HEK293 (cell line): ENCODE measurements around the gene PCYOX1L.

ENCODE experiments used
- CTCF ChIA-PET: fragments of 350-600 bp; formaldehyde crosslinking; extraction: SDS; loops from one replicate; lab custom pipeline; 2021; ENCODE audit warnings: antibody characterized with exemption; lab: Yijun Ruan, JAX
- POLR2A ChIA-PET: fragments of 300-600 bp; formaldehyde crosslinking; extraction: SDS; loops from one replicate; lab custom pipeline; 2020; ENCODE audit warnings: antibody characterized with exemption, inconsistent platforms; lab: Yijun Ruan, JAX
- H3K27ac ChIP-seq: fragments of 200-500 bp; sonication (Bioruptor generic); 2 replicates; pipeline ENCODE4 v1.5.1; 2014; ENCODE audit warnings: low read depth, low read length, control low read depth, inconsistent platforms; ENCODE audit errors: extremely low read depth
- H3K36me3 ChIP-seq, 2 experiments: fragments of 200-500 bp in 1 of 2; sonication (Bioruptor generic) in 1 of 2; 1 replicate in 1 of 2; 2 replicates in 1 of 2; pipeline ENCODE4 v1.5.1; 2014 to 2017; ENCODE audit warnings: inconsistent platforms in 2 of 2, low read length in 2 of 2; ENCODE audit not compliant: control insufficient read depth in 2 of 2, insufficient read depth in 1 of 2
- H3K4me1 ChIP-seq: fragments of 200-500 bp; sonication (Bioruptor generic); 2 replicates; pipeline ENCODE4 v1.5.1; 2014; ENCODE audit warnings: mild to moderate bottlenecking, low read length, inconsistent platforms; ENCODE audit not compliant: control insufficient read depth, insufficient read depth
- H3K4me3 ChIP-seq: 2 replicates; pipeline ENCODE4 v1.5.1; 2011; ENCODE audit warnings: low read depth, mild to moderate bottlenecking, control low read depth, low read length, moderate library complexity
- H3K9me3 ChIP-seq: fragments of 200-500 bp; sonication (Bioruptor generic); 2 replicates; pipeline ENCODE4 v1.5.1; 2014; ENCODE audit warnings: low read depth, low read length, inconsistent platforms; ENCODE audit not compliant: control insufficient read depth, insufficient read depth
- GLI2 ChIP-seq: fragments of 450-650 bp; formaldehyde crosslinking; IDR thresholded peaks from 2 replicates; pipeline ENCODE4; 2017; ENCODE audit warnings: missing biosample characterization, missing genetic modification characterization, low read depth, borderline replicate concordance
- MEIS1 ChIP-seq: sonication (generic); formaldehyde crosslinking; IDR thresholded peaks from 2 replicates; pipeline ENCODE4 v1.8.1; 2022; ENCODE audit warnings: missing genetic modification reagents, mild to moderate bottlenecking, borderline replicate concordance
- RBAK ChIP-seq: fragments of 450-650 bp; formaldehyde crosslinking; IDR thresholded peaks from 2 replicates; pipeline ENCODE4 v1.5.1; 2016; ENCODE audit warnings: missing biosample characterization, missing genetic modification characterization
- SETDB1 ChIP-seq: IDR thresholded peaks from one replicate; pipeline ENCODE4 v1.6.1; 2017; ENCODE audit warnings: mild to moderate bottlenecking, low read length, moderate library complexity, mixed read lengths; ENCODE audit not compliant: insufficient read length
- TRIM28 ChIP-seq: IDR thresholded peaks from 2 replicates; pipeline ENCODE4 v1.6.1; 2011; ENCODE audit warnings: low read length, control low read depth, borderline replicate concordance
- ZFP37 ChIP-seq: fragments of 450-650 bp; formaldehyde crosslinking; IDR thresholded peaks from 2 replicates; pipeline ENCODE4 v1.5.1; 2016; ENCODE audit warnings: missing biosample characterization, missing genetic modification characterization
- ZNF10 ChIP-seq: fragments of 450-650 bp; formaldehyde crosslinking; IDR thresholded peaks from 2 replicates; pipeline ENCODE4 v1.5.1; 2017; ENCODE audit warnings: missing biosample characterization, missing genetic modification characterization
- ZNF132 ChIP-seq: fragments of 450-650 bp; formaldehyde crosslinking; IDR thresholded peaks from 2 replicates; pipeline ENCODE4 v1.5.1; 2017; ENCODE audit warnings: missing biosample characterization, missing genetic modification characterization, borderline replicate concordance
- ZNF350 ChIP-seq: fragments of 450-650 bp; formaldehyde crosslinking; IDR thresholded peaks from 2 replicates; pipeline ENCODE4 v1.5.0; 2017; ENCODE audit warnings: missing biosample characterization, mild to moderate bottlenecking, missing genetic modification characterization
- ZNF560 ChIP-seq: fragments of 450-650 bp; formaldehyde crosslinking; IDR thresholded peaks from 2 replicates; pipeline ENCODE4 v1.5.1; 2017; ENCODE audit warnings: missing biosample characterization, missing genetic modification characterization, borderline replicate concordance
- ZNF610 ChIP-seq: fragments of 450-650 bp; formaldehyde crosslinking; IDR thresholded peaks from 2 replicates; pipeline ENCODE4 v1.5.1; 2016; ENCODE audit warnings: missing biosample characterization, missing genetic modification characterization, borderline replicate concordance
- ZNF670 ChIP-seq: fragments of 450-650 bp; formaldehyde crosslinking; IDR thresholded peaks from 2 replicates; pipeline ENCODE4 v1.5.1; 2016; ENCODE audit warnings: missing biosample characterization, missing genetic modification characterization, low read depth
- ZSCAN16 ChIP-seq: fragments of 450-650 bp; formaldehyde crosslinking; IDR thresholded peaks from 2 replicates; pipeline ENCODE4 v1.5.1; 2016; ENCODE audit warnings: missing biosample characterization, missing genetic modification characterization
- TF ChIP-seq, protein P1 (sequence below): fragments of 450-650 bp; formaldehyde crosslinking; IDR thresholded peaks from 2 replicates; pipeline ENCODE4 v1.5.1; 2016; ENCODE audit warnings: missing biosample characterization, missing genetic modification characterization
- TF ChIP-seq, protein P2 (sequence below): IDR thresholded peaks from 2 replicates; pipeline ENCODE4 v1.6.1; 2011; ENCODE audit warnings: mild to moderate bottlenecking, low read depth, low read length, borderline replicate concordance
- TF ChIP-seq, protein P3 (sequence below): fragments of 450-650 bp; formaldehyde crosslinking; IDR thresholded peaks from 2 replicates; pipeline ENCODE4 v1.5.1; 2017; ENCODE audit warnings: missing biosample characterization, missing genetic modification characterization
- TF ChIP-seq, protein P4 (sequence below): fragments of 450-650 bp; formaldehyde crosslinking; IDR thresholded peaks from 2 replicates; pipeline ENCODE4 v1.5.1; 2016; ENCODE audit warnings: missing biosample characterization, missing genetic modification characterization
- TF ChIP-seq, protein P5 (sequence below): fragments of 450-650 bp; formaldehyde crosslinking; IDR thresholded peaks from 2 replicates; pipeline ENCODE4 v1.5.1; 2016; ENCODE audit warnings: missing biosample characterization, missing genetic modification characterization

The PCYOX1L gene

DNA sequence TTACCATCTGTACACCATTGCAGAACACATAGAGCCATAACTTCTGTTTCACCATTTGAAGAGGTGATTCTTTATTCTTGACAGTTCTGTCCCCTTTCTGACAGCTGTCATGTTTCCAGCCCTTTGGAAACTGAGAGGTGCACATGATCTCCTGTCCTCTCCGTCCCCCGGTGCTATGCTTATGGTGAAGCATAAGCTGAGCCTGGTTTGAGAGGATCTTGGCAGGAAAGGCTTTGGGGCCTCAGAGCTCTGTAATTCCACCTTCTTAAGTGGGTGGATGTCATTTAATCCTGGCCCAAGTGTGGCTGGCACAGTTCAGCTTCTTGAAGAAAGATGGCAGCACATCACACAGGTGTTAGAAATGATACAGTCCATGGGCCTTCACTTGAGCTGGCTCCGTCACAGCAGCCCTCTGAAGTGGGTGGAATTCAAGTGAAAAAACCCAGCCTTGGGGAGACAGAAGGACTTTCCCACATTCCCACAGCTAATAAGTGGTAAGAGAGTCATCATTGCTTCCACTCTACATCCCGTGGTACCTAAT lies 43.2 kb upstream of the PCYOX1L start:
- H3K4me3 ChIP-seq, result no peak overlapping the region
- TF ChIP-seq, protein P1, sequence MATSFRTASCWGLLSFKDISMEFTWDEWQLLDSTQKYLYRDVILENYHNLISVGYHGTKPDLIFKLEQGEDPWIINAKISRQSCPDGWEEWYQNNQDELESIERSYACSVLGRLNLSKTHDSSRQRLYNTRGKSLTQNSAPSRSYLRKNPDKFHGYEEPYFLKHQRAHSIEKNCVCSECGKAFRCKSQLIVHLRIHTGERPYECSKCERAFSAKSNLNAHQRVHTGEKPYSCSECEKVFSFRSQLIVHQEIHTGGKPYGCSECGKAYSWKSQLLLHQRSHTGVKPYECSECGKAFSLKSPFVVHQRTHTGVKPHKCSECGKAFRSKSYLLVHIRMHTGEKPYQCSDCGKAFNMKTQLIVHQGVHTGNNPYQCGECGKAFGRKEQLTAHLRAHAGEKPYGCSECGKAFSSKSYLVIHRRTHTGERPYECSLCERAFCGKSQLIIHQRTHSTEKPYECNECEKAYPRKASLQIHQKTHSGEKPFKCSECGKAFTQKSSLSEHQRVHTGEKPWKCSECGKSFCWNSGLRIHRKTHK (tag by site-specific recombination), result no peak
- TF ChIP-seq TRIM28, result no peak
- TF ChIP-seq, protein P2, sequence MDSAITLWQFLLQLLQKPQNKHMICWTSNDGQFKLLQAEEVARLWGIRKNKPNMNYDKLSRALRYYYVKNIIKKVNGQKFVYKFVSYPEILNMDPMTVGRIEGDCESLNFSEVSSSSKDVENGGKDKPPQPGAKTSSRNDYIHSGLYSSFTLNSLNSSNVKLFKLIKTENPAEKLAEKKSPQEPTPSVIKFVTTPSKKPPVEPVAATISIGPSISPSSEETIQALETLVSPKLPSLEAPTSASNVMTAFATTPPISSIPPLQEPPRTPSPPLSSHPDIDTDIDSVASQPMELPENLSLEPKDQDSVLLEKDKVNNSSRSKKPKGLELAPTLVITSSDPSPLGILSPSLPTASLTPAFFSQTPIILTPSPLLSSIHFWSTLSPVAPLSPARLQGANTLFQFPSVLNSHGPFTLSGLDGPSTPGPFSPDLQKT, result no peak
- TF ChIP-seq GLI2 (tag by site-specific recombination), result no peak
- no peak for TF ChIP-seq ZNF10 (tag by site-specific recombination)
- no peak for TF ChIP-seq RBAK
- TF ChIP-seq, protein P3, sequence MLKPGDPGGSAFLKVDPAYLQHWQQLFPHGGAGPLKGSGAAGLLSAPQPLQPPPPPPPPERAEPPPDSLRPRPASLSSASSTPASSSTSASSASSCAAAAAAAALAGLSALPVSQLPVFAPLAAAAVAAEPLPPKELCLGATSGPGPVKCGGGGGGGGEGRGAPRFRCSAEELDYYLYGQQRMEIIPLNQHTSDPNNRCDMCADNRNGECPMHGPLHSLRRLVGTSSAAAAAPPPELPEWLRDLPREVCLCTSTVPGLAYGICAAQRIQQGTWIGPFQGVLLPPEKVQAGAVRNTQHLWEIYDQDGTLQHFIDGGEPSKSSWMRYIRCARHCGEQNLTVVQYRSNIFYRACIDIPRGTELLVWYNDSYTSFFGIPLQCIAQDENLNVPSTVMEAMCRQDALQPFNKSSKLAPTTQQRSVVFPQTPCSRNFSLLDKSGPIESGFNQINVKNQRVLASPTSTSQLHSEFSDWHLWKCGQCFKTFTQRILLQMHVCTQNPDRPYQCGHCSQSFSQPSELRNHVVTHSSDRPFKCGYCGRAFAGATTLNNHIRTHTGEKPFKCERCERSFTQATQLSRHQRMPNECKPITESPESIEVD (tag by site-specific recombination), result no peak
- TF ChIP-seq ZFP37 (tag by site-specific recombination), result no peak
- TF ChIP-seq ZNF350, result no peak
- TF ChIP-seq, protein P4, sequence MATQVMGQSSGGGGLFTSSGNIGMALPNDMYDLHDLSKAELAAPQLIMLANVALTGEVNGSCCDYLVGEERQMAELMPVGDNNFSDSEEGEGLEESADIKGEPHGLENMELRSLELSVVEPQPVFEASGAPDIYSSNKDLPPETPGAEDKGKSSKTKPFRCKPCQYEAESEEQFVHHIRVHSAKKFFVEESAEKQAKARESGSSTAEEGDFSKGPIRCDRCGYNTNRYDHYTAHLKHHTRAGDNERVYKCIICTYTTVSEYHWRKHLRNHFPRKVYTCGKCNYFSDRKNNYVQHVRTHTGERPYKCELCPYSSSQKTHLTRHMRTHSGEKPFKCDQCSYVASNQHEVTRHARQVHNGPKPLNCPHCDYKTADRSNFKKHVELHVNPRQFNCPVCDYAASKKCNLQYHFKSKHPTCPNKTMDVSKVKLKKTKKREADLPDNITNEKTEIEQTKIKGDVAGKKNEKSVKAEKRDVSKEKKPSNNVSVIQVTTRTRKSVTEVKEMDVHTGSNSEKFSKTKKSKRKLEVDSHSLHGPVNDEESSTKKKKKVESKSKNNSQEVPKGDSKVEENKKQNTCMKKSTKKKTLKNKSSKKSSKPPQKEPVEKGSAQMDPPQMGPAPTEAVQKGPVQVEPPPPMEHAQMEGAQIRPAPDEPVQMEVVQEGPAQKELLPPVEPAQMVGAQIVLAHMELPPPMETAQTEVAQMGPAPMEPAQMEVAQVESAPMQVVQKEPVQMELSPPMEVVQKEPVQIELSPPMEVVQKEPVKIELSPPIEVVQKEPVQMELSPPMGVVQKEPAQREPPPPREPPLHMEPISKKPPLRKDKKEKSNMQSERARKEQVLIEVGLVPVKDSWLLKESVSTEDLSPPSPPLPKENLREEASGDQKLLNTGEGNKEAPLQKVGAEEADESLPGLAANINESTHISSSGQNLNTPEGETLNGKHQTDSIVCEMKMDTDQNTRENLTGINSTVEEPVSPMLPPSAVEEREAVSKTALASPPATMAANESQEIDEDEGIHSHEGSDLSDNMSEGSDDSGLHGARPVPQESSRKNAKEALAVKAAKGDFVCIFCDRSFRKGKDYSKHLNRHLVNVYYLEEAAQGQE (tag by site-specific recombination), result no peak
- no peak for TF ChIP-seq MEIS1 (CRISPR knock-in tag)
- TF ChIP-seq ZNF670, result no peak
- TF ChIP-seq, protein P5, sequence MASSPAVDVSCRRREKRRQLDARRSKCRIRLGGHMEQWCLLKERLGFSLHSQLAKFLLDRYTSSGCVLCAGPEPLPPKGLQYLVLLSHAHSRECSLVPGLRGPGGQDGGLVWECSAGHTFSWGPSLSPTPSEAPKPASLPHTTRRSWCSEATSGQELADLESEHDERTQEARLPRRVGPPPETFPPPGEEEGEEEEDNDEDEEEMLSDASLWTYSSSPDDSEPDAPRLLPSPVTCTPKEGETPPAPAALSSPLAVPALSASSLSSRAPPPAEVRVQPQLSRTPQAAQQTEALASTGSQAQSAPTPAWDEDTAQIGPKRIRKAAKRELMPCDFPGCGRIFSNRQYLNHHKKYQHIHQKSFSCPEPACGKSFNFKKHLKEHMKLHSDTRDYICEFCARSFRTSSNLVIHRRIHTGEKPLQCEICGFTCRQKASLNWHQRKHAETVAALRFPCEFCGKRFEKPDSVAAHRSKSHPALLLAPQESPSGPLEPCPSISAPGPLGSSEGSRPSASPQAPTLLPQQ (tag by site-specific recombination), result no peak
- no peak for TF ChIP-seq ZSCAN16
- TF ChIP-seq SETDB1, result no peak
- no peak for TF ChIP-seq ZNF560 (tag by site-specific recombination)
- TF ChIP-seq ZNF610 (tag by site-specific recombination), result no peak
- TF ChIP-seq ZNF132 (tag by site-specific recombination), result no peak
- no peaks in the 10 kb centered on the region for H3K4me1 ChIP-seq
- CTCF ChIA-PET, result interaction anchor here (0.6 to 2.3 kb wide), 12 partner anchors 9 to 248 kb away, joined by 3 to 15 read pairs (median 5); no protein-coding TSS in a partner anchor
- POLR2A ChIA-PET, result interaction anchor here (0.5 to 1.4 kb wide), 2 partner anchors 43 to 71 kb away, joined by 3 read pairs; partner anchors contain the start of gene PCYOX1L
- H3K36me3 ChIP-seq, result peaks cover 0 to 2% of the 10 kb centered on the region in 2 experiments; a peak in 1 of 3 replicates
- no peaks in the 10 kb centered on the region for H3K9me3 ChIP-seq
- no peak overlapping the region for H3K27ac ChIP-seq
